HEK293 (cell line): Measurements from ENCODE around the gene SHROOM1.

Source experiments
- CTCF ChIA-PET: fragments of 350-600 bp; formaldehyde crosslinking; extraction: SDS; loops from one replicate; lab custom pipeline; 2021; ENCODE audit warnings: antibody characterized with exemption; lab: Yijun Ruan, JAX
- POLR2A ChIA-PET: fragments of 300-600 bp; formaldehyde crosslinking; extraction: SDS; loops from one replicate; lab custom pipeline; 2020; ENCODE audit warnings: antibody characterized with exemption, inconsistent platforms; lab: Yijun Ruan, JAX
- H3K27ac ChIP-seq: fragments of 200-500 bp; sonication (Bioruptor generic); 2 replicates; pipeline ENCODE4 v1.5.1; 2014; ENCODE audit warnings: low read depth, low read length, control low read depth, inconsistent platforms; ENCODE audit errors: extremely low read depth
- H3K36me3 ChIP-seq, 2 experiments: fragments of 200-500 bp in 1 of 2; sonication (Bioruptor generic) in 1 of 2; 1 replicate in 1 of 2; 2 replicates in 1 of 2; pipeline ENCODE4 v1.5.1; 2014 to 2017; ENCODE audit warnings: inconsistent platforms in 2 of 2, low read length in 2 of 2; ENCODE audit not compliant: control insufficient read depth in 2 of 2, insufficient read depth in 1 of 2
- H3K4me1 ChIP-seq: fragments of 200-500 bp; sonication (Bioruptor generic); 2 replicates; pipeline ENCODE4 v1.5.1; 2014; ENCODE audit warnings: mild to moderate bottlenecking, low read length, inconsistent platforms; ENCODE audit not compliant: control insufficient read depth, insufficient read depth
- H3K4me3 ChIP-seq: 2 replicates; pipeline ENCODE4 v1.5.1; 2011; ENCODE audit warnings: low read depth, mild to moderate bottlenecking, control low read depth, low read length, moderate library complexity
- H3K9me3 ChIP-seq: fragments of 200-500 bp; sonication (Bioruptor generic); 2 replicates; pipeline ENCODE4 v1.5.1; 2014; ENCODE audit warnings: low read depth, low read length, inconsistent platforms; ENCODE audit not compliant: control insufficient read depth, insufficient read depth
- KLF7 ChIP-seq: fragments of 450-650 bp; formaldehyde crosslinking; IDR thresholded peaks from 2 replicates; pipeline ENCODE4 v1.5.1; 2016; ENCODE audit warnings: missing biosample characterization, missing genetic modification characterization, borderline replicate concordance
- KLF9 ChIP-seq: fragments of 450-650 bp; formaldehyde crosslinking; IDR thresholded peaks from 2 replicates; pipeline ENCODE4 v1.5.1; 2016; ENCODE audit warnings: missing biosample characterization, missing genetic modification characterization, low read depth
- MEIS1 ChIP-seq: sonication (generic); formaldehyde crosslinking; IDR thresholded peaks from 2 replicates; pipeline ENCODE4 v1.8.1; 2022; ENCODE audit warnings: missing genetic modification reagents, mild to moderate bottlenecking, borderline replicate concordance
- OSR2 ChIP-seq: fragments of 450-650 bp; formaldehyde crosslinking; IDR thresholded peaks from 2 replicates; pipeline ENCODE4 v1.5.1; 2016; ENCODE audit warnings: missing biosample characterization, missing genetic modification characterization
- SETDB1 ChIP-seq: IDR thresholded peaks from one replicate; pipeline ENCODE4 v1.6.1; 2017; ENCODE audit warnings: mild to moderate bottlenecking, low read length, moderate library complexity, mixed read lengths; ENCODE audit not compliant: insufficient read length
- TSHZ1 ChIP-seq: fragments of 450-650 bp; formaldehyde crosslinking; IDR thresholded peaks from 2 replicates; pipeline ENCODE4 v1.5.1; 2016; ENCODE audit warnings: missing biosample characterization, missing genetic modification characterization, borderline replicate concordance
- ZBTB6 ChIP-seq: fragments of 450-650 bp; formaldehyde crosslinking; IDR thresholded peaks from 2 replicates; pipeline ENCODE4 v1.5.1; 2017; ENCODE audit warnings: missing biosample characterization, missing genetic modification characterization
- ZNF10 ChIP-seq: fragments of 450-650 bp; formaldehyde crosslinking; IDR thresholded peaks from 2 replicates; pipeline ENCODE4 v1.5.1; 2017; ENCODE audit warnings: missing biosample characterization, missing genetic modification characterization
- ZNF174 ChIP-seq: fragments of 450-650 bp; formaldehyde crosslinking; IDR thresholded peaks from 2 replicates; pipeline ENCODE4 v1.5.0; 2017; ENCODE audit warnings: missing biosample characterization, mild to moderate bottlenecking, missing genetic modification characterization
- ZNF202 ChIP-seq: fragments of 450-650 bp; formaldehyde crosslinking; IDR thresholded peaks from 2 replicates; pipeline ENCODE4 v1.5.1; 2016; ENCODE audit warnings: missing biosample characterization, missing genetic modification characterization, borderline replicate concordance
- ZNF223 ChIP-seq: fragments of 450-650 bp; formaldehyde crosslinking; IDR thresholded peaks from 2 replicates; pipeline ENCODE4 v1.5.1; 2016; ENCODE audit warnings: missing biosample characterization, missing genetic modification characterization
- ZNF292 ChIP-seq: fragments of 450-650 bp; formaldehyde crosslinking; IDR thresholded peaks from 2 replicates; pipeline ENCODE4 v1.5.1; 2016; ENCODE audit warnings: low read depth, missing biosample characterization, missing genetic modification characterization, borderline replicate concordance
- ZNF391 ChIP-seq: fragments of 450-650 bp; formaldehyde crosslinking; IDR thresholded peaks from 2 replicates; pipeline ENCODE4 v1.5.1; 2016; ENCODE audit warnings: low read depth, missing biosample characterization, missing genetic modification characterization, borderline replicate concordance
- ZNF433 ChIP-seq: fragments of 450-650 bp; formaldehyde crosslinking; IDR thresholded peaks from 2 replicates; pipeline ENCODE4 v1.5.1; 2016; ENCODE audit warnings: missing biosample characterization, missing genetic modification characterization, low read depth
- ZNF473 ChIP-seq: fragments of 450-650 bp; formaldehyde crosslinking; IDR thresholded peaks from 2 replicates; pipeline ENCODE4 v1.5.1; 2017; ENCODE audit warnings: missing biosample characterization, missing genetic modification characterization
- ZNF544 ChIP-seq: fragments of 450-650 bp; formaldehyde crosslinking; IDR thresholded peaks from 2 replicates; pipeline ENCODE4 v1.5.0; 2017; ENCODE audit warnings: missing biosample characterization, missing genetic modification characterization
- ZNF692 ChIP-seq: fragments of 450-650 bp; formaldehyde crosslinking; IDR thresholded peaks from 2 replicates; pipeline ENCODE4 v1.5.1; 2016; ENCODE audit warnings: missing biosample characterization, missing genetic modification characterization
- ZNF707 ChIP-seq: fragments of 450-650 bp; formaldehyde crosslinking; IDR thresholded peaks from 2 replicates; pipeline ENCODE4 v1.5.1; 2016; ENCODE audit warnings: missing biosample characterization, missing genetic modification characterization
- ZNF791 ChIP-seq: fragments of 450-650 bp; formaldehyde crosslinking; IDR thresholded peaks from 2 replicates; pipeline ENCODE4 v1.5.1; 2016; ENCODE audit warnings: missing biosample characterization, missing genetic modification characterization
- ZNF830 ChIP-seq: fragments of 450-650 bp; IDR thresholded peaks from 2 replicates; pipeline ENCODE4 v1.5.0; 2018; ENCODE audit warnings: missing biosample characterization, missing genetic modification characterization, low read depth, mild to moderate bottlenecking, moderate library complexity
- ZNF843 ChIP-seq: fragments of 450-650 bp; formaldehyde crosslinking; IDR thresholded peaks from 2 replicates; pipeline ENCODE4 v1.5.1; 2016; ENCODE audit warnings: missing biosample characterization, missing genetic modification characterization
- TF ChIP-seq, protein P1 (sequence below): fragments of 450-650 bp; formaldehyde crosslinking; IDR thresholded peaks from 2 replicates; pipeline ENCODE4 v1.5.1; 2016; ENCODE audit warnings: missing biosample characterization, missing genetic modification characterization
- TF ChIP-seq, protein P2 (sequence below): fragments of 450-650 bp; formaldehyde crosslinking; IDR thresholded peaks from 2 replicates; pipeline ENCODE4 v1.5.1; 2016; ENCODE audit warnings: missing biosample characterization, missing genetic modification characterization

The SHROOM1 gene

GRCh38 chr5:132814503-132815294 lies 15.7 kb downstream of the SHROOM1 start:
- TF ChIP-seq, protein P1, sequence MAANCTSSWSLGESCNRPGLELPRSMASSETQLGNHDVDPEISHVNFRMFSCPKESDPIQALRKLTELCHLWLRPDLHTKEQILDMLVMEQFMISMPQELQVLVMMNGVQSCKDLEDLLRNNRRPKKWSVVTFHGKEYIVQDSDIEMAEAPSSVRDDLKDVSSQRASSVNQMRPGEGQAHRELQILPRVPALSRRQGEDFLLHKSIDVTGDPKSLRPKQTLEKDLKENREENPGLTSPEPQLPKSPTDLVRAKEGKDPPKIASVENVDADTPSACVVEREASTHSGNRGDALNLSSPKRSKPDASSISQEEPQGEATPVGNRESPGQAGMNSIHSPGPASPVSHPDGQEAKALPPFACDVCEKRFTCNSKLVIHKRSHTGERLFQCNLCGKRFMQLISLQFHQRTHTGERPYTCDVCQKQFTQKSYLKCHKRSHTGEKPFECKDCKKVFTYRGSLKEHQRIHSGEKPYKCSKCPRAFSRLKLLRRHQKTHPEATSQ (tag by site-specific recombination): no peak
- peak; percentile 43; the same call in 1 of the 2 replicates for TF ChIP-seq ZBTB6
- 0 out of 2 replicates have a peak, but pooled peaks have one; percentile 38 for TF ChIP-seq ZNF202 (tag by site-specific recombination)
- H3K4me3 ChIP-seq: no peak overlapping the region

GRCh38 chr5:132813599-132814502 lies 16.6 kb downstream of the SHROOM1 start:
- Histone ChIP-seq H3K4me1 (peaks cover 14% of the 10 kb centered on the region), H3K36me3 (no peaks in the 10 kb centered on the region), H3K9me3 (no peaks in the 10 kb centered on the region), H3K27ac (peak overlapping the region; percentile 69; the same call in 1 of the 2 replicates), H3K4me3 (peak overlapping the region; percentile 41)
- CTCF ChIA-PET: interaction anchor here (0.5 to 0.8 kb wide), 2 partner anchors 67 to 109 kb away, joined by 3 read pairs; partner anchors contain the start of gene CCNI2
- POLR2A ChIA-PET: no interaction called here
- TF ChIP-seq ZNF544 (no peak), ZNF223 (tag by site-specific recombination) (no peak), ZNF292 (no peak), OSR2 (tag by site-specific recombination) (no peak), ZNF10 (peak; percentile 45; the same call in 1 of the 2 replicates), ZNF174 (no peak), ZNF791 (tag by site-specific recombination) (no peak), TSHZ1 (tag by site-specific recombination) (no peak), ZNF692 (tag by site-specific recombination) (peak; percentile 40; the same call in 1 of the 2 replicates), ZNF843 (no peak), ZNF830 (no peak), ZNF707 (no peak), MEIS1 (CRISPR knock-in tag) (no peak), ZNF473 (tag by site-specific recombination) (no peak), KLF7 (tag by site-specific recombination) (no peak), ZNF391 (tag by site-specific recombination) (no peak), ZNF433 (no peak), KLF9 (tag by site-specific recombination) (no peak), SETDB1 (no peak)
- TF ChIP-seq, protein P2, sequence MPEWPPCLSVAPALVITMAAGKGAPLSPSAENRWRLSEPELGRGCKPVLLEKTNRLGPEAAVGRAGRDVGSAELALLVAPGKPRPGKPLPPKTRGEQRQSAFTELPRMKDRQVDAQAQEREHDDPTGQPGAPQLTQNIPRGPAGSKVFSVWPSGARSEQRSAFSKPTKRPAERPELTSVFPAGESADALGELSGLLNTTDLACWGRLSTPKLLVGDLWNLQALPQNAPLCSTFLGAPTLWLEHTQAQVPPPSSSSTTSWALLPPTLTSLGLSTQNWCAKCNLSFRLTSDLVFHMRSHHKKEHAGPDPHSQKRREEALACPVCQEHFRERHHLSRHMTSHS (tag by site-specific recombination): no peak

More at GRCh38 chr5:132814503-132815294, 15.7 kb downstream of the SHROOM1 start:
- Histone ChIP-seq H3K9me3 (no peaks in the 10 kb centered on the region), H3K36me3 (no peaks in the 10 kb centered on the region), H3K27ac (0 out of 2 replicates have a peak overlapping the region, but pooled peaks have one; percentile 37), H3K4me1 (peaks cover 14% of the 10 kb centered on the region)
- ChIA-PET POLR2A (interaction anchor here (0.9 to 1.5 kb wide), 3 partner anchors 39 to 258 kb away, joined by 3 to 6 read pairs (median 4); partner anchors contain the start of genes KIF3A and RAD50), CTCF (interaction anchor here (0.7 to 1.0 kb wide), 8 partner anchors 14 to 659 kb away, joined by 3 to 5 read pairs (median 3); partner anchors contain the start of gene CCNI2)
